Activated CD8-positive, alpha-beta memory T cell treated with anti-CD3 and anti-CD28 coated beads, Interleukin-2, amount 50 U/mL, for 24 hours (primary cell): Measurements from ENCODE around the gene EMILIN3.

Source experiments
- DNase-seq: peaks from one replicate; pipeline ENCODE4 v3.0.0-alpha.2; 2020; ENCODE audit errors: extremely low read depth

Gene EMILIN3

DNA sequence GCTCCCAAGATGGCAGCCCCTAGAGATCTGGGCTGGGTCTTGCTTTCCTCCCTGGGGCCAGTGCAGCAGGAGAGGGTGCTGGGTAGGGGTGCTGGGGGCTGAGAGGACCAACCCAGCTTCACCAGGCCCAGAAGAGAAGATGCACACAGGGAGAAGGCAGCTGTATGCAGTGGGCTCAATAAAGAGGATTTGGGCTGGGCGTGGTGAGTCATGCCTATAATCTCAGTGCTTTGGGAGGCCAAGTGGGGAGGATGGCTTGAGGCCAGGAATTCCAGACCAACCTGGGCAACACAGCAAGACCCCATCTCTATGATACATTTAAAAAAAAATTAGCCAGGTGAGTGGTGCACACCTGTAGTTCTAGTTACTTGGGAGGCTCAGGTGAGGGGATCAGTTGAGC is 25.7 kb upstream of the EMILIN3 start:
- DNase-seq = no peak

GRCh38 chr20:41391587-41392001 is 25.0 kb upstream of the EMILIN3 start:
- DNase-seq = no peak

GRCh38 chr20:41390889-41391288 is 24.3 kb upstream of the EMILIN3 start:
- DNase-seq = no peak

DNA sequence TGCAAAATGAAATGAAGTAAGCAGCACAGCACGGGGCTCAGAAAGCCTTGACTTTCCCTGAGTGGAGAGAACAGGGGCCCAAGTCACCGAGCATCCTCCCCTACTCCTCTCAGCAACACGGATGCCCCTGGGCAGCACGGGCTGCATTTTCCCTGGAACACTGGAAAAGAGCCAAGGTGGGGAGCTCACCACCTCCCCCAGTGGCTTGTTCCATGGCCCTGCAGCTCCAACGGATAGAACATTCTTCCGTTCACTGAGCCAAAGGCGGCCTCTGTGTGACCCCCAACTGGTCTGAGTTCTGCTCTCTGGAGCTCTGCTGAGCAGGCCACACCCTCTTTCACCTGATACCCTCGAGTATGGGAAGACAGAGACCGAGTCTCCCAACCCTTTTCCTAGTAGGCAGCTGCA is 20.8 kb upstream of the EMILIN3 start:
- DNase-seq = no peak

- no peak for DNase-seq
Observed at GRCh38 chr20:41386502-41387427, 20.1 kb upstream of the EMILIN3 start.

- DNase-seq = no peak
Observed at GRCh38 chr20:41382791-41383305, 16.2 kb upstream of the EMILIN3 start.

- DNase-seq = no peak
Observed at GRCh38 chr20:41380551-41381193, 14.1 kb upstream of the EMILIN3 start.

DNA sequence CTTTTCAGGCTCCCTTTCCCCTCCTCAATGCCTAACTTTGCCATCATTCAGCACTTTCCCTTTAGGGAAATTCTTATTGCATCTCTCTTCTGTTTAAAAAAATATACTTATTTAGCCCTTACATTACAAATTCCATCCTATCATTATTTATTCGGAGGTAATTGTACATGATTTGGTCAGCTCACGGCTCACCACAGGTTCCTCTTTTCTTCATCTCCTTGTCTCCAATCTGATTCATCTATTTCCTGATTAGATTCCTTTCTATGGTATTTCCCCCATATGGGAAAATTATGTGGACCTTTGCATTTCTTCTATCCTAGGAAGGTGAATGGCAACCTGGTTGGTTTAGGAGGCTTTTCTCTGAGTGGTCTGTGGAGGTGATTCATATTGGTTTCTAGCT is 12.9 kb upstream of the EMILIN3 start:
- no peak for DNase-seq

DNA sequence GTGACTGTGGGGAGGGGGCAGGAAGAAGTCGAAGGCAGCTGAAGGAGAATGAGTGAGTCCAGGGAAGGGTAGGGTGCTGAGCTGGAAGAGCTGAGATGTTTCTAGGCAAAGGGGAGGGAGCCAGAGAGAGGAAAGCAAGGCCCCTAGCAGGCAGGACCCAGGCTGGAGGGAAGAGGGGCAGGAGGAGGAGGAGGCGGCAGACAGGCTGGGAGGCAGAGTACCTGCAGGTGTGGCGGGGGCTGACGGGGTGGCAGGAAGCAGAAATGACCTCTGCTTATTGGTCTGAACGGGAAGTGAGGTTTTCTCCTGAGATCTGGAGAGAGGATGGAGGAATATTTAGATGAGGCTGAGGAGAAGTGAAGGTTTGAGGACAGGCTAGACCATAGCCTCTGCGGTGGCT is 10.7 kb upstream of the EMILIN3 start:
- no peak for DNase-seq

- DNase-seq = no peak
Observed at GRCh38 chr20:41376349-41376748, 9.7 kb upstream of the EMILIN3 start.

DNA sequence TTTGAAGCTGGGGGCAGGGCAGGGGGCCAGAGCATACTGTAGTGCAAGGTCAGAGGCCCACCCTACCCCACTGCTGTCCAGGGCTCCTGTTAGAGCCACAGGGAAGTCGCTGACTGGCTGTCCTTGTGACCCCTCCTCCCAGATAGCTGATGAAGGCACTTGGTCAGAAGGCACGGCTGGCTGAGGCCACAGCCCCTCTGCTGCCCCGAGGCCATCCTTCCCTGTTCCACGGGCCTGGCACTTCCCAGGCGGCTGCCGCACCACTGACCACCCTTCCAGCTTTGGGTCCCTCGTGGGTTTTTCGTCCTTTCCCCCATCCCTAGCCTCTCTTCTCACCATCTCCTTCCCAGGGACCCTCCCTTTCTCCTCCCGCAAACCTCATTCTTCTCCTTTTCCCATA is 9.2 kb upstream of the EMILIN3 start:
- no peak for DNase-seq

DNA sequence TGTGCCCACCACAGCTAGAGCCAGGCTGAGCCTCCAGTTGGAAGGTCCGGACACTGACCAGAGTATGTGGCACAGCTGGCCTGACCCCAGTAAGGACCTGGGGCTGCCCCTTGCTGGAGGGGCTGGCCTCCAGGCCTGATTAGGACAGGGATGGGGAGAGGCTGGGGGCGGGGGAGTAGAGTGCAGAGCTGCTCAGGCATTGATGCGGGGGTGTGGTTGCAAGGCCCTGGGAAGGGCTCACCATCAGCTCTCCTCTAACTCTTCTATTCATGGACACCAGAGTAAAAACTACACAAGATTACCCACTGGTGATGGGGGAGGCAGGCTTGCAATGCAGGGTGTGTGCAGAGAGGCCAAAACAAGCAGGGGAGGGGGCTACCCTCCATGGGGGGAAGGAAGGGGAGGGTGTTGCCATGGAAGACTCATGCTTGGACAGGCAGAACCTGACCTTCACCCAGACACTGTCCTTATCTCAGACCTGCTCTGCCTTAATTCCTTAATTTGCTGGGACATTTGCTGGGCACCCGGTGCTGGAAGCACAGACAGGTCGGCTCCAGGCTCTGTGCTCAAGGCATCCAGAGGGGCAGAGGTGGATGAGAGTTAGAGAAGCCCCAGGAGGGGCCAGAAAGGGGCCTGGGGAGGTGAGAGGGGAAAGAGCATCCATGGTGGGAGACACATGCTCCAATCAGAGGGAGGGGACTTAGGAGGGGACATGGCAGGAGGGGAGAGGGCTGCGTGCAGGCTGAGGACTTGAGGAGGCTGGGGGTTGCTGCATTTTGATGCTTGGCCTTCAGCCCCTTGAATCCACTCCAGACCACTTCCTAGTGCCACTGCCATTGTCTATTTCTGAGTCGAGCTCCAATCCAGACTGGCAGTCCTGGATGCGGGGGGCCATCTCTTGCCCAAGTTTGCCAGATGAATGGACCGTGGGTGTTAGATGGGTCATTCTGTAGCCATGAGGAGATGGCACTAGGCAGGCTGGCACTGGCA is 7.6 kb upstream of the EMILIN3 start:
- no peak for DNase-seq

GRCh38 chr20:41373251-41373783 is 6.7 kb upstream of the EMILIN3 start:
- no peak for DNase-seq

GRCh38 chr20:41371371-41371770 is 4.8 kb upstream of the EMILIN3 start:
- DNase-seq = no peak

DNA sequence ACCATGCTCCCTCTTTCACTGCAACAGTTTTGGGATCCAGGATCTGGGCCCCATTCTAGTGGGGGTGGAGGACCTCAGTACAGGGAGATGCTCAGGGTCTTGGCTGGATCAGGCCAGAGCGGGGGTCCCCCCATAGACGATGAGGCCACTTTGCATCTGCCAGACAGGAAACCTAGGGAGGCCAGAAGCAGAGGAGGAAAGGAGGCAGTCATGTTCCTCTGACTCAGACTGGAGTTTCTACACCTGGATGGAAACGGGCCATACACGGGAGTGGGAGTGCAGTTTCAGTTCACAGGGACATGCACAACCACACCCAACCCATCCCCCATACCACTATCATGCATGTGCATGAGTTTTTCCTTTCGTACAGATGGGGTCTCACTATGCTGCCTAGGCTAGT is 3.6 kb upstream of the EMILIN3 start:
- no peak for DNase-seq

GRCh38 chr20:41369673-41370072 is 3.1 kb upstream of the EMILIN3 start:
- no peak for DNase-seq

DNA sequence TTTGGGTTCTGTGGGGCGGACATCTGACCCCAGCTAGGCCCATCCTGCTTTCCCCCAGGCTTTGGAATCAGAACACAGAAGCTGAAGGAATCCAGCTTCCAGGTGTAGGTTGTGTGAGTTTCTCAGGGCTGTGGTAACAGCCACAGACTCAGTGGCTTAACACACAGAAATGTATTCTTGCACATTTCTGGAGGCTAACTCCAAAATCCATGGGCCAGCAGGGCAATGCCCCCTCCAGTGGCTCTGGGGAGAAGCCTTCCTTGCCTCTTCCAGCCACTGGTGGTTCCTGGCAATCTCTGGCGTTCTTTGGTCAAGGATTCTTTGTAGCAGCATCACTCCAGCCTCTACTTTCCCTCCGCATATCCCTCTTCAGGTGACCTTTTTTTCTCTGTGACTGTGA is 1.3 kb upstream of the EMILIN3 start:
- DNase-seq = no peak

DNA sequence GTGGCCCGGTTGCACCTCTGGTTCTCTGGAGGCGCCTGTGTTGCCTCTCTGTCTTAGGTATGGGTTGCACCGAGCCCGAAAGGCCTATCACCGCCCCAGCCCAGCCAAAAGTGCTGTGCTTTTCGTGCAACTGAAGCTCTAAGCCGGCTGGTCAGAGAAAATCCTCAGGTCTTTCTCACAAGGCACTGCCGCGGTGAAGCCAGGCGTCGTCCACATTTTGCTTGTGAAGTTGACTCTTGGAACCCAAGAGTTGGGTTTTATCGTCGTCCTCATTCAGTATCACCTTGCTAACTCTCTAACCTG is 726 bp upstream of the EMILIN3 start:
- no peak for DNase-seq

- DNase-seq = no peak
Observed at GRCh38 chr20:41365777-41366545, 657 bp downstream of the EMILIN3 start.

DNA sequence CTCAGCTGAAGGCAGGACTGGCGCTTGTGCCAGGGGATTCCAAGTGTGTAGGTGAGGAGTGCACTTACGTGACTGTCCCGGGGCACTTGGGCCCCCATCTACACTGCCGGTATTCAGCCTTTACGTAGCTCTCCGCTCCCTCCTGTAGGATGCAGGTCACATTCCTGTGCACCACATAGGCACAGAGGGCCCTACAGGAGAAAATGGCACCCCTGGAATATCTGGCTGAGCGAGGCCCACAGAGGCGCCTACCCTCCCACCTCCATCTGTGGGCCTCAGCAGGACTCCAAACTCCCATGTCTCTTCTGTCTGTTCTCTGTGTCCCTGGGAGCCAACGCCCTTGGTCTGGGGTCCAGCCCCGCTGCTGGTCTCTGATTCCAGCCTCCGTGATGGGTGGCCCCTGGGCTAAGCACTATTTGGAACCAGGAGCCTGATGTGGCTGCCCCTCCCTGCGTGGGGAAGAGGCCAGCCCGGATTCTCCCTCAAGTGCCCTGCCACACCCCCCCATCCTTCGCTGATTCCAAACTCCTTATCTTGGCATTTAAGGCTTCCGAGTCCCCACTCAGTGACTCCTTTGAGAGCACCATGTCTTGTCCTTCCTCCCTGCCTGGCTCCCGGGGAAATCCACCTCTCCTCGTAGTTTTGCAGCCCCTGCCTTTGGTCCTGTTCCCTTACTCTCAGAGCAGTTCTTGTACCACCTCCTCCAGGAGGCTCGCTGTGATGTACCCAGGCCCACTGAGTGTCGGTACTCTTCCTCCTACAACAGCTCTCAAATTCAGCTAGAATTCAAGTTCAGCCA is 1.5 kb downstream of the EMILIN3 start:
- DNase-seq = no peak
